H1 (cell line): Measurements from ENCODE around the gene TTC3. TPM values are rescaled to one million over a fixed set of nuclear protein-coding genes. Genes with fewer than 3 reads are reported as not detected.
A peak's percentile ranks its signal among the peaks of the same experiment; 100 is the strongest.

Experiments used
- CTCF ChIA-PET: fragments of 300-600 bp; sonication (Branson Sonifier 250); formaldehyde crosslinking; loops from one replicate; lab custom pipeline; 2021; ENCODE audit not compliant: partially characterized antibody; lab: Charles Lee
- POLR2A ChIA-PET: fragments of 300-600 bp; sonication (Branson Sonifier 250); formaldehyde crosslinking; loops from one replicate; lab custom pipeline; 2021; ENCODE audit warnings: inconsistent platforms; ENCODE audit not compliant: partially characterized antibody; lab: Charles Lee
- DNase-seq, 2 experiments: peaks; one replicate each; pipeline versions ENCODE4 v3.0.0 to v3.0.0-alpha.2; 2010 to 2022; ENCODE audit warnings: low spot score in 2 of 2, low read depth in 1 of 2, mixed read lengths in 1 of 2
- FAIRE-seq: peaks from 2 replicates; lab custom pipeline; 2011; peaks lifted over from hg19 to GRCh38; lab: Jason Lieb, UNC
- H2AFZ ChIP-seq: 2 replicates; pipeline ENCODE4 v1.8.1; 2012; ENCODE audit warnings: low read length, inconsistent platforms
- H2AK5ac ChIP-seq: 2 replicates; pipeline ENCODE4 v1.6.1; 2013; ENCODE audit warnings: low read depth, low read length
- H2BK120ac ChIP-seq: replicated peaks from 2 replicates; pipeline ENCODE3; 2013; ENCODE audit warnings: low read depth, low read length, inconsistent platforms
- H2BK12ac ChIP-seq: 2 replicates; pipeline ENCODE4 v1.6.1; 2013; ENCODE audit warnings: low read depth, low read length
- H2BK15ac ChIP-seq: 2 replicates; pipeline ENCODE4 v1.6.1; 2013; ENCODE audit warnings: low read length
- H2BK20ac ChIP-seq: 2 replicates; pipeline ENCODE4 v1.6.1; 2013; ENCODE audit warnings: low read length
- H2BK5ac ChIP-seq: 2 replicates; pipeline ENCODE4 v1.6.1; 2013; ENCODE audit warnings: low read depth, low read length
- H3K14ac ChIP-seq: 2 replicates; pipeline ENCODE4 v1.6.1; 2013; ENCODE audit warnings: inconsistent platforms; ENCODE audit not compliant: insufficient read length
- H3K18ac ChIP-seq: 2 replicates; pipeline ENCODE4 v1.6.1; 2013; ENCODE audit warnings: low read length; ENCODE audit errors: extremely low read depth
- H3K23ac ChIP-seq: 2 replicates; pipeline ENCODE4 v1.6.1; 2013; ENCODE audit warnings: inconsistent platforms; ENCODE audit not compliant: insufficient read length
- H3K23me2 ChIP-seq: 2 replicates; pipeline ENCODE4 v1.6.1; 2013; ENCODE audit warnings: low read depth, low read length
- H3K27ac ChIP-seq: 2 replicates; pipeline ENCODE4 v1.6.1; 2011; ENCODE audit warnings: low read depth, low read length, inconsistent platforms
- H3K27me3 ChIP-seq, 4 experiments: replicated peaks in 1 of 4; 1 replicate in 1 of 4; 2 replicates in 3 of 4; pipeline versions ENCODE4 v1.6.1 to v1.8.1; 2011 to 2013; ENCODE audit warnings: low read length in 3 of 4, mild to moderate bottlenecking in 3 of 4, inconsistent platforms in 2 of 4, mixed read lengths in 2 of 4, moderate library complexity in 1 of 4; ENCODE audit not compliant: control insufficient read depth in 3 of 4, insufficient read depth in 3 of 4; ENCODE audit errors: extremely low read depth in 1 of 4
- H3K36me3 ChIP-seq, 4 experiments: 2 replicates each; pipeline versions ENCODE4 v1.6.1 to v1.8.1; 2011 to 2013; ENCODE audit warnings: mild to moderate bottlenecking in 4 of 4, low read length in 3 of 4, moderate library complexity in 2 of 4, control low read depth in 1 of 4, inconsistent platforms in 1 of 4; ENCODE audit not compliant: insufficient read depth in 4 of 4, control insufficient read depth in 2 of 4
- H3K4ac ChIP-seq: replicated peaks from 2 replicates; pipeline ENCODE3; 2013; ENCODE audit warnings: low read length, low read depth, mixed read lengths, inconsistent platforms; ENCODE audit not compliant: insufficient read length
- H3K4me1 ChIP-seq, 4 experiments: replicated peaks in 1 of 4; 1 replicate in 1 of 4; 2 replicates in 3 of 4; pipeline versions ENCODE4 v1.6.1 to v1.8.1; 2011 to 2013; ENCODE audit warnings: low read length in 3 of 4, inconsistent platforms in 2 of 4, mixed read lengths in 1 of 4; ENCODE audit not compliant: insufficient read depth in 4 of 4, control insufficient read depth in 3 of 4
- H3K4me2 ChIP-seq, 2 experiments: 2 replicates each; pipeline versions ENCODE4 v1.6.1 to v1.8.1; 2011 to 2013; ENCODE audit warnings: low read depth in 2 of 2, low read length in 2 of 2, control low read depth in 1 of 2, inconsistent platforms in 1 of 2, mild to moderate bottlenecking in 1 of 2; ENCODE audit not compliant: insufficient read depth in 1 of 2
- H3K4me3 ChIP-seq, 4 experiments: fragments of 200-600, 300-600 bp in 1 of 4; sonication (generic), shearing (Covaris generic), sonication (Bioruptor Twin) in 1 of 4; 2 replicates each; pipeline versions ENCODE4 v1.5.1 to v1.8.1; 2011 to 2016; ENCODE audit warnings: low read length in 4 of 4, low read depth in 3 of 4, control low read depth in 2 of 4, inconsistent platforms in 2 of 4, mild to moderate bottlenecking in 2 of 4, mixed read lengths in 1 of 4, moderate library complexity in 1 of 4; ENCODE audit not compliant: insufficient read depth in 2 of 4; ENCODE audit errors: extremely low read depth in 1 of 4
- H3K56ac ChIP-seq: replicated peaks from 2 replicates; pipeline ENCODE3; 2013; ENCODE audit warnings: low read depth, mild to moderate bottlenecking, mixed read lengths, low read length, inconsistent platforms; ENCODE audit not compliant: insufficient read length
- H3K79me1 ChIP-seq: 2 replicates; pipeline ENCODE4 v1.6.1; 2013; ENCODE audit warnings: low read depth, low read length, control low read depth
- H3K79me2 ChIP-seq, 2 experiments: 2 replicates each; pipeline versions ENCODE4 v1.6.1 to v1.8.1; 2012 to 2013; ENCODE audit warnings: low read length in 2 of 2, mild to moderate bottlenecking in 2 of 2, inconsistent platforms in 1 of 2; ENCODE audit not compliant: insufficient read depth in 2 of 2, control insufficient read depth in 1 of 2
- H3K9ac ChIP-seq, 4 experiments: replicated peaks in 1 of 4; 1 replicate in 1 of 4; 2 replicates in 3 of 4; pipeline versions ENCODE4 v1.6.1 to v1.8.1; 2011 to 2013; ENCODE audit warnings: low read depth in 3 of 4, low read length in 3 of 4, control low read depth in 2 of 4, mild to moderate bottlenecking in 2 of 4, moderate library complexity in 2 of 4, inconsistent platforms in 1 of 4; ENCODE audit errors: extremely low read depth in 1 of 4
- H3K9me3 ChIP-seq, 2 experiments: 2 replicates each; pipeline versions ENCODE4 v1.6.1 to v1.8.1; 2012 to 2013; ENCODE audit warnings: mild to moderate bottlenecking in 2 of 2, moderate library complexity in 2 of 2, control low read depth in 1 of 2, inconsistent platforms in 1 of 2, low read depth in 1 of 2, low read length in 1 of 2, mixed read lengths in 1 of 2; ENCODE audit not compliant: insufficient read depth in 2 of 2
- H4K20me1 ChIP-seq, 2 experiments: replicated peaks in 1 of 2; 2 replicates each; pipeline versions ENCODE3 to v1.8.1; 2011 to 2013; ENCODE audit warnings: inconsistent platforms in 2 of 2, low read length in 2 of 2, mild to moderate bottlenecking in 1 of 2; ENCODE audit not compliant: insufficient read depth in 2 of 2, control insufficient read depth in 1 of 2
- H4K5ac ChIP-seq: 2 replicates; pipeline ENCODE4 v1.6.1; 2013; ENCODE audit warnings: low read length, low read depth, mixed read lengths, inconsistent platforms; ENCODE audit not compliant: insufficient read length
- H4K8ac ChIP-seq: 2 replicates; pipeline ENCODE4 v1.8.0; 2013; ENCODE audit warnings: mild to moderate bottlenecking, moderate library complexity, low read length, inconsistent platforms; ENCODE audit not compliant: insufficient read depth; ENCODE audit errors: extremely low read depth
- H4K91ac ChIP-seq: replicated peaks from 2 replicates; pipeline ENCODE3; 2013; ENCODE audit warnings: low read length, mixed read lengths, inconsistent platforms; ENCODE audit not compliant: insufficient read length
- TCF12 ChIP-seq: IDR thresholded peaks from 2 replicates; pipeline ENCODE4 v1.6.1; 2011; ENCODE audit warnings: low read depth, mild to moderate bottlenecking, low read length
- WGBS, 2 experiments: shearing (Covaris generic) in 1 of 2; methylation state at CpG; one replicate each; pipeline versions ENCODE4 v1.1.6 to v1.1.7; 2013 to 2015; ENCODE audit warnings: low lambda C conversion rate in 2 of 2, mixed read lengths in 2 of 2, inconsistent platforms in 1 of 2, low coverage in 1 of 2, missing lambda C conversion rate in 1 of 2; ENCODE audit not compliant: insufficient replicate concordance in 2 of 2, insufficient coverage in 1 of 2, insufficient read length in 1 of 2; ENCODE audit errors: extremely low coverage in 1 of 2, missing lambda C conversion rate in 1 of 2; 5-methylcytosine and 5-hydroxymethylcytosine counted together
- long read RNA-seq, 2 experiments: library from RNA in 1 of 2; library from capped mRNA in 1 of 2; stranded (forward); transcript quantifications; one replicate each; pipeline ENCODE4 v2.0.0, GENCODE V29; 2021; ENCODE audit warnings: inconsistent platforms in 1 of 2
- polyA minus RNA-seq, 3 experiments: library from RNA; depleted of rRNA, polyadenylated mRNA; stranded (reverse); fragments of >200 nt; gene quantifications; 1 replicate in 2 of 3; 2 replicates in 1 of 3; pipeline ENCODE4 v1.2.3, GENCODE V29; 2011
- polyA plus RNA-seq, 7 experiments: library from polyadenylated mRNA; depleted of rRNA in 3 of 7; stranded (reverse) in 5 of 7; unstranded in 2 of 7; fragments of >200 nt in 5 of 7; fragments of 200-250 nt in 2 of 7; gene quantifications; 1 replicate in 5 of 7; 2 replicates in 1 of 7; 4 replicates in 1 of 7; pipeline versions ENCODE4 v1.2.1 to v1.2.3, GENCODE V29; 2011 to 2013; ENCODE audit warnings: missing spikeins in 2 of 7, mixed read lengths in 2 of 7
- total RNA-seq: library from RNA; stranded (reverse); fragmentation: NEBNext Ultra II Directional; extraction: Animal tissue kit (Norgen Biotek cat#: 25700); gene quantifications from 2 replicates; pipeline ENCODE4 v1.2.1, GENCODE V29; 2021
- TF ChIP-seq, protein P1 (sequence below): IDR thresholded peaks from 2 replicates; pipeline ENCODE4 v1.6.1; 2011; ENCODE audit warnings: low read length, improper control_type of control experiment

Gene TTC3, protein sequence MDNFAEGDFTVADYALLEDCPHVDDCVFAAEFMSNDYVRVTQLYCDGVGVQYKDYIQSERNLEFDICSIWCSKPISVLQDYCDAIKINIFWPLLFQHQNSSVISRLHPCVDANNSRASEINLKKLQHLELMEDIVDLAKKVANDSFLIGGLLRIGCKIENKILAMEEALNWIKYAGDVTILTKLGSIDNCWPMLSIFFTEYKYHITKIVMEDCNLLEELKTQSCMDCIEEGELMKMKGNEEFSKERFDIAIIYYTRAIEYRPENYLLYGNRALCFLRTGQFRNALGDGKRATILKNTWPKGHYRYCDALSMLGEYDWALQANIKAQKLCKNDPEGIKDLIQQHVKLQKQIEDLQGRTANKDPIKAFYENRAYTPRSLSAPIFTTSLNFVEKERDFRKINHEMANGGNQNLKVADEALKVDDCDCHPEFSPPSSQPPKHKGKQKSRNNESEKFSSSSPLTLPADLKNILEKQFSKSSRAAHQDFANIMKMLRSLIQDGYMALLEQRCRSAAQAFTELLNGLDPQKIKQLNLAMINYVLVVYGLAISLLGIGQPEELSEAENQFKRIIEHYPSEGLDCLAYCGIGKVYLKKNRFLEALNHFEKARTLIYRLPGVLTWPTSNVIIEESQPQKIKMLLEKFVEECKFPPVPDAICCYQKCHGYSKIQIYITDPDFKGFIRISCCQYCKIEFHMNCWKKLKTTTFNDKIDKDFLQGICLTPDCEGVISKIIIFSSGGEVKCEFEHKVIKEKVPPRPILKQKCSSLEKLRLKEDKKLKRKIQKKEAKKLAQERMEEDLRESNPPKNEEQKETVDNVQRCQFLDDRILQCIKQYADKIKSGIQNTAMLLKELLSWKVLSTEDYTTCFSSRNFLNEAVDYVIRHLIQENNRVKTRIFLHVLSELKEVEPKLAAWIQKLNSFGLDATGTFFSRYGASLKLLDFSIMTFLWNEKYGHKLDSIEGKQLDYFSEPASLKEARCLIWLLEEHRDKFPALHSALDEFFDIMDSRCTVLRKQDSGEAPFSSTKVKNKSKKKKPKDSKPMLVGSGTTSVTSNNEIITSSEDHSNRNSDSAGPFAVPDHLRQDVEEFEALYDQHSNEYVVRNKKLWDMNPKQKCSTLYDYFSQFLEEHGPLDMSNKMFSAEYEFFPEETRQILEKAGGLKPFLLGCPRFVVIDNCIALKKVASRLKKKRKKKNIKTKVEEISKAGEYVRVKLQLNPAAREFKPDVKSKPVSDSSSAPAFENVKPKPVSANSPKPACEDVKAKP (N-terminal part only)
- total RNA-seq (36.2 and 39.8 TPM in 2 replicates), polyA plus RNA-seq (2011; rRNA removed) (6.5 and 11.0 TPM in 2 replicates), polyA minus RNA-seq (2011; rRNA and poly(A)+ RNA removed) (21.6 and 47.9 TPM in 2 replicates)
- polyA plus RNA-seq (2011; cell fraction: cytosol; rRNA removed), result 9.7 TPM
- 65.0 TPM for polyA plus RNA-seq (2011; cell fraction: nucleus; rRNA removed)
- 21.2 to 24.7 TPM (median 22.9 TPM) in 4 replicates for polyA plus RNA-seq (2012, experiment 1 of 2)
- 1.8 TPM for polyA plus RNA-seq (2012, experiment 2 of 2)
- polyA plus RNA-seq (2013, experiment 1 of 2), result 53.8 TPM
- 44.3 TPM for polyA plus RNA-seq (2013, experiment 2 of 2)
- 20.0 TPM for polyA minus RNA-seq (2011; cell fraction: cytosol; rRNA and poly(A)+ RNA removed)
- polyA minus RNA-seq (2011; cell fraction: nucleus; rRNA and poly(A)+ RNA removed), result 121 TPM
- long read RNA-seq, experiment 1, partial matches to known transcripts, result 14 of 26 reads
- long read RNA-seq, experiment 1, other reads (novel, unspliced or antisense), result 12 of 26 reads
- long read RNA-seq, experiment 2, partial matches to known transcripts, result 1 of 2 reads
- long read RNA-seq, experiment 2, other reads (novel, unspliced or antisense), result 1 of 2 reads

DNA sequence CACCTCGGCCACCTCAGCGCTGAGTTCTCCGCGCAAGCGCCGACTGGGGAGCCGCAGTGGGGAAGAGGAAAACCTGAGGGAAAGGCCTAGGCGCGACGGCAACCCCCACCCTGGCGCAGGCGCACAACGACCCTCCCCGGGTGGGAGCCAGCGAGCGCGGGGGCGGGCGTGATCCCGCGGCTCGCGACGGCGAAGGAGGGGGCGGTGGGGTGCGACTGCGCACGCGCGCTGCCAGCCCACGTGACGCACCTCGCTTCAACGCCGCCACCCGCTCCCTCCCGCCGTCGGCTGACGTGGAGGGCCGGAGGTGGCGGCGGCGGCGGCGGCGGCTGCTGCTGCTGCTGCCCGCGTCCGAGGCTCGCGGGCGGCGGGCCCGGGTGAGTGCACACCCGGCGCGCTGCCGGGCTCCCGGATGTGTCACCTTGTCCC lies at the start of gene TTC3, which contains the start of gene PIGP:
TTC3 (plus strand) TSS at position 267 of the 429 bp plus-strand sequence. CDS start 14,004 bp downstream, outside the sequence.
PIGP (minus strand) TSS at position 84 of the 429 bp plus-strand sequence. CDS start 556 bp downstream, outside the sequence.
- Histone ChIP-seq H3K4ac (peak within 1 kb of the TSS; percentile 83), H4K20me1 (peaks cover 3 to 7% of the 10 kb centered on the region in 2 experiments), H4K5ac (peak within 1 kb of the TSS; percentile 86), H2BK120ac (no peak within 1 kb of the TSS), H3K23ac (peak within 1 kb of the TSS; percentile 70), H3K9me3 (no peaks in the 10 kb centered on the region), H2BK20ac (no peak within 1 kb of the TSS), H3K23me2 (peaks cover 12% of the 10 kb centered on the region), H3K27ac (peak within 1 kb of the TSS; percentile 82), H2BK12ac (peak within 1 kb of the TSS; percentile 21; the same call in 1 of the 2 replicates), H3K14ac (peak within 1 kb of the TSS; percentile 67), H3K36me3 (no peaks in the 10 kb centered on the region; a peak in 1 of 8 replicates), H3K18ac (peak within 1 kb of the TSS; percentile 78), H2BK15ac (peak within 1 kb of the TSS; percentile 31; the same call in 1 of the 2 replicates), H3K79me1 (peaks cover 5% of the 10 kb centered on the region; the same call in 1 of the 2 replicates), H3K4me1 (peaks cover 3 to 11% (median 8%) of the 10 kb centered on the region in 4 experiments), H4K8ac (peak within 1 kb of the TSS; percentile 94), H3K9ac (peak within 1 kb of the TSS; percentile 70 to 86 (median 73)), H3K56ac (peak within 1 kb of the TSS; percentile 65), H3K27me3 (peaks cover 3 to 22% (median 17%) of the 10 kb centered on the region in 4 experiments; a peak in 6 of 7 replicates), H3K4me2 (peak within 1 kb of the TSS; percentile 79 to 99), H3K79me2 (peaks cover 0 to 28% of the 10 kb centered on the region in 2 experiments; a peak in 2 of 4 replicates), H2AFZ (peak within 1 kb of the TSS; percentile 86), H3K4me3 (peak within 1 kb of the TSS; percentile 35 to 70 (median 60)), H2AK5ac (peak within 1 kb of the TSS; percentile 33; the same call in 1 of the 2 replicates), H2BK5ac (peak within 1 kb of the TSS; percentile 52; the same call in 1 of the 2 replicates), H4K91ac (peak within 1 kb of the TSS; percentile 68)
- FAIRE-seq (no peak), DNase-seq (peak; percentile 77 to 97)
- POLR2A ChIA-PET, result interaction anchor here (1.1 to 1.3 kb wide), 2 partner anchors 66 to 82 kb away, joined by 3 to 4 read pairs; partner anchors contain the start of gene RIPPLY3
- 4% methylated on average over 9 of the region's 61 CpGs; no CpG with 5 or more reads in 1 of the 2 experiments for WGBS, 2 experiments
- CTCF ChIA-PET, result no interaction called here
- TF ChIP-seq, protein P1, sequence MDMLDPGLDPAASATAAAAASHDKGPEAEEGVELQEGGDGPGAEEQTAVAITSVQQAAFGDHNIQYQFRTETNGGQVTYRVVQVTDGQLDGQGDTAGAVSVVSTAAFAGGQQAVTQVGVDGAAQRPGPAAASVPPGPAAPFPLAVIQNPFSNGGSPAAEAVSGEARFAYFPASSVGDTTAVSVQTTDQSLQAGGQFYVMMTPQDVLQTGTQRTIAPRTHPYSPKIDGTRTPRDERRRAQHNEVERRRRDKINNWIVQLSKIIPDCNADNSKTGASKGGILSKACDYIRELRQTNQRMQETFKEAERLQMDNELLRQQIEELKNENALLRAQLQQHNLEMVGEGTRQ, result peak; percentile 92
- TF ChIP-seq TCF12, result no peak
